ENCODE data around the gene GABRR1.

GRCh38 chr6:89197141-89197540, 20.0 kb downstream of the GABRR1 start:
- TF ChIP-seq CTCF (conservative IDR thresholded peaks at IDR 0.05; ENCODE audit: low read depth in 2 of 2): no peak
- no peak for TF ChIP-seq ZNF462 (CRISPR knock-in tag; IDR thresholded peaks at IDR 0.05)
- no peak for TF ChIP-seq EZH2 (IDR thresholded peaks at IDR 0.05; ENCODE audit: low read depth, unreplicated experiment)
- no peak for TF ChIP-seq CREB1 (CRISPR knock-in tag; IDR thresholded peaks at IDR 0.05; ENCODE audit: low read depth)
- TF ChIP-seq NANOG (IDR thresholded peaks at IDR 0.05; ENCODE audit: borderline replicate concordance): no peak
- no peak for TF ChIP-seq EZH2phosphoT487 (IDR thresholded peaks at IDR 0.05; ENCODE audit: unreplicated experiment)
- no peak for TF ChIP-seq REST (IDR thresholded peaks at IDR 0.05; ENCODE audit: unreplicated experiment)
- no peak for TF ChIP-seq POLR2AphosphoS5 (IDR thresholded peaks at IDR 0.05; ENCODE audit: low read depth)
- no peak for TF ChIP-seq JUNB (IDR thresholded peaks at IDR 0.05; ENCODE audit: unreplicated experiment)
- no peak for TF ChIP-seq ZNF331 (CRISPR knock-in tag; IDR thresholded peaks at IDR 0.05; ENCODE audit: low read depth)
- no peak for TF ChIP-seq ETS1 (IDR thresholded peaks at IDR 0.05)
